HG03575 (cell line): ENCODE results near the gene ZFHX3.
"Not testable (repeated sequence)": the region's sequence is repeated elsewhere in the genome, so short reads cannot be mapped to it uniquely, and the experiment has no call there.

Experiments used
- ATAC-seq: cut with Tn5 transposase; IDR thresholded peaks from one replicate; pipeline ENCODE4 v1.9.1; 2021; ENCODE audit not compliant: unreplicated experiment, insufficient number of reproducible peaks, low FRiP score; ENCODE audit errors: extremely low read depth

The ZFHX3 gene

DNA sequence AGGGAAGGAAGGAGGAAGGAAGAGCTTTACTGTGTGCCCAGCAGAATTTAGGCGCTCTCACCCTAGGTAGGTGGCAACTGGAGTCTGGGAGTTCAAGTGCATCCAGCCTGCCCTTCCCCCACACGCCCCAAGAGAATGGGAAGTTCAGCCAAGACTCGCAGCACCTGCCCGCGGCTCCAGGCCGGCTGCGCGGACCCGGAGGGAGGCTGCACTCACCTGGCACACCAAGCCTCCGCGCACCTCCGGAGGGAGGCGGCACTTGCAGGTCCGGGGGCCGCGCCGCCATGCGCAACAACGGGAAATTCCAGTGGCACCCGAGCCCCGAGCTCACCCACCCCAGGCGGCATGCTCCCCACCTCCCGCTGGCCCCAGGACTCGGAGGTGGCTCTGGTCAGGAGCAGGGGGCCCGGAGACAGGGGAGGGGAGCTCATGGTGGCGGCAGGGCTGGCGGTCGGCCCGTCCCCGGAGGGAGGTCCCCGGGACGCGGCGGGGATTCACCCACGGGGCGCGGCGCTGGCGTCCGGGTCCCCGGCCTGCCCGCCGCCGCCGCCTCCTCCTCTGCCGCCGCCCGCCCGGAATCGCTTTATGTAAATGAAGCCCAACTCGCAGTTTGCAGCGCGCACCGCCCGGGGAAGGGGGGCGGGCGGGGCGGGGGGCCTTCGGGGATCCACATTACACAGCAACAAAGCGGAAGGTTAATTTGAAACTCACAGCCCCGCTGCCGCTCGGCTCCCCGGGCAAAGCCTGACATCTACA, at the start of gene ZFHX3:
Gene ZFHX3, minus strand, starts transcription at position 593 of the 756 bp plus-strand sequence. CDS start 87,983 bp downstream, outside the sequence.
- peak; percentile 47 for ATAC-seq

- no peak for ATAC-seq
Measured at GRCh38 chr16:73096510-73096909, 48.6 kb upstream of the ZFHX3 start.

- no peak for ATAC-seq
Measured at GRCh38 chr16:73095885-73096421, 48.0 kb upstream of the ZFHX3 start.

DNA sequence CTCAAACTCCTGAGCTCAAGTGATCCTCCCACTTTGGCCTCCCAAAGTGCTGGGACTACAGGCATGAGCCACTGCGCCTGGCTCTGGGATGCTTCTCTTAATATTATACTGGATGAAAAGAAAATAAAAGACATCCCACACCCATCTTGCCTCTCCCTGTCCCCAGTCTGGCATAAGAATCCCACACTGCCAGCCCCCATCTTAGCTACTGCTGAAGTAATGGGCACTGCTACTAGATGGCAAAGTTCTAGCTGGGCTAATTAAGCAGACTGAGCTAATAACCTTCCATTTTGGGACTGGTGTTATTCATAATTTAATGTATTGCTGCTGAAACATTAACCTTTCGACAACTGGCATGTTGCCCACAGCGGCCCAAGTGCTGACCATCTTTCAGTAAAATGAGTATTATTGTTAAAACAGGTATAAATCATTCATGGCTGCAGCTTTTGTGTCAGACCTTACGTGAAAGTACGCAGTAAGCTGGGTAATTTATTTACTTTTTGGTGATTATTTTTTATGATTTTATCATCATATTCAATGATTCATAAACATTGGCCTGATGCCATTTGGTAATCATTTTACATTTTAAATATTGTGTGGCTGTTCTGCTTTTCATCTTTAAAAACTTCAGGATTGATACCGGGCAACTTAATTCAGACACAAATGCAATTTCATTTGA, 47.4 kb upstream of the ZFHX3 start:
- no peak for ATAC-seq

GRCh38 chr16:73094371-73094770, 46.4 kb upstream of the ZFHX3 start:
- no peak for ATAC-seq

GRCh38 chr16:73093146-73094144, 45.5 kb upstream of the ZFHX3 start:
- no peak for ATAC-seq

GRCh38 chr16:73092236-73092781, 44.4 kb upstream of the ZFHX3 start:
- ATAC-seq = no peak

- ATAC-seq = no peak
Measured at GRCh38 chr16:73091174-73091573, 43.2 kb upstream of the ZFHX3 start.

DNA sequence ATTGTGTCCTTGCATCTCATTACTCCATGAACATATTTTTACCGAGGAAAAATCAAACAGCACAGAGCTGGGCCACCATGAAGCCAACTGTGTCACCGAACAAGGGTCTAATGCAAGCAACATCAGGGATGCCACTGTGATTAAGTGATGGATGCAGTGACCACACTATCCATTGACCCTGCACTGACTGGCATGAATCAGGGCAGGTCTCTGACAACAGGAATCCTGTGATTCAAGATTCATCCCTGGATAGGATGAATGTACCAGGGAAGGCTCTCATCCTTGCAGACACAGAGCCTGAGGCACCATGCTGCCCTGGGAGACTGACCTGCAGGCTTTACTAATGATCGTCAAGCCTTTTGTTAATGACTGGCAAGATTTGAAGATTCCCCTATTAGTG, 41.5 kb upstream of the ZFHX3 start:
- no peak for ATAC-seq

DNA sequence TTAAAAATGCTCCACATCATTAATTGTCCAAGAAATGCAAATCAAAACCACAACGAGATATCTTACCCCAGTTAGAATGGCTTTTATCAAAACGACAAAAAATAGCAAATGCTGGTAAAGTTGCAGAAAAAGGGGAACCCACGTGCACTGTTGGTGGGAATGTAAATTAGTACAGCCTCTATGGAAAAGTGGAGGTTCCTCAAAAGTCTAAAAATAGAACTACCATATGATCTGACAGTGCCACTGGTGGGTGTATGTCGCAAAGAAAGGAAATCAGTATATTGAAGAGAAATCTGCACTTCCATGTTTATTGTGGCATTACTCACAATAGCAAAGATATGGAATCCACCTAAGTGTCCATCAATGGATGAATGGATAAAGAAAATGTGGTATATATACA, 38.2 kb upstream of the ZFHX3 start:
- ATAC-seq = no peak

DNA sequence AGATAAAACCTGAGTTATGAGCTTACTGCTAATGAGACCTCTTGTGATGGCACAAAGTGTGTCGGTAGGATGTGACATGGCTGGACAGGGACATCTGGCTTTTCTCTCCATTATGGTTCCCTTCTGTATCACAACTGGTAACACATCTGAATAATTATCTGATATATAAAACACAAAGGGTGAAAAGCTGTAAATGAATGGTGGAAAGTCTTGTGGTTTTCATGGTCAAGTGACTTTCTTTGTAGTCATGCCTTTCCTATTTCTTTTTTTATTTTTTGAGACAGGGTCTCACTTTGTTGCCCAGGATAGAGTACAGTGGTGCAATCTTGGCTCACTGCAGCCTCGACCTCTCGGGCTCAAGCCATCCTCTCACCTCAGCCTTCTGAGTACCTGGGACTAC, 35.3 kb upstream of the ZFHX3 start:
- no peak for ATAC-seq

DNA sequence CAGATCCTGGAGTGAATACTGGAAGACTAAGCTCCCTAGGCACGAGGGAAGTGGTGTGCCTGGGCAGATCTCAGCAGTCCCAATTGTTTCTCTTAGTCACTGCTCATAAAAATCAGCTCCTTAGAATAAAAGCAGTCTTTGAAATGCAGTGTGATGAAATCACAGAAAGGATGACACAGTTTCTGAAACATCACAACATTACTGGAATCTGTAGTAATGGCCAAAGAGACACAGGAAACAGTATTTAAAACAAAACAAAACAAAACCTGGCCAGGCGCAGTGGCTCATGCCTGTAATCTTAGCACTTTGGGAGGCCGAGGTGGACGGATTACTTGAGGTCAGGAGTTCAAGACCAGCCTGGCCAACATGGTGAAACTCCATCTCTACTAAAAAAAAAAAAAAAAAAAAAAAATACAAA, 34.7 kb upstream of the ZFHX3 start:
- ATAC-seq = not testable (repeated sequence)

- no peak for ATAC-seq
Measured at GRCh38 chr16:73080931-73081330, 33.0 kb upstream of the ZFHX3 start.

GRCh38 chr16:73076324-73076810, 28.4 kb upstream of the ZFHX3 start:
- no peak for ATAC-seq

DNA sequence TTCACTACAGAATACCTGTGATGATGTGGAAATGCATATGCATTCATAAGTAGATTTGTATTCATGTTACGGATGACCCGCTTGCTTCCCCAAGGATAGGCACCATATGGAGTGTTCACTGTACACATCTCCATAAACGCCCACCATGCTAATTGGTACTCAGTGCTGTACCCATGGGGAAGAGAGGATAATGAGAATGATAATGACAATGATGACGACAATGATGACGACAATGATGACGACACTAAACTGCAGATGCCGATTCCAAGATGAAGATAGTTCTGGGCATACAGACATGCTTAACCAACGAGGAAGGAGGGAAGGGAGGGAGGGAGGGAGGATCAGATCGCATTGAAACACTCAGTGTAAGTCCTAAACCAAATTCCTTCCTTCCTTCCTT, 26.5 kb upstream of the ZFHX3 start:
- no peak for ATAC-seq

DNA sequence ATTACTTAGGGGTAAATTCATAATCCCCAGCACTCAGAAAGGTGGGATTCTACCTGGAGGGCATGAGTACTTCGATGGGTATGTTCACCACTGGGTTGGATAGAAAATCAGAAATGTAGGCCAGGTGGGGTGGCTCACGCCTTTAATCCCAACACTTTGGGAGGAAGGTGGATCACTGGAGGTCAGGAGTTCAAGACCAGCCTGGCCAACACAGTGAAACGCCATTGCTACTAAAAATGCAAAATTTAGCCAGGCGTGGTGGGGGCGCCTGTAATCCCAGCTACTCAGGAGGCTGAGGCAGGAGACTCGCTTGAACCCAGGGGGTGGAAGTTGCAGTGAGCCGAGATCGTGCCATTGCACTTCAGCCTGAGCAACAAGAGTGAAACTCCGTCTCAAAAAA, 24.1 kb upstream of the ZFHX3 start:
- ATAC-seq = not testable (repeated sequence)

DNA sequence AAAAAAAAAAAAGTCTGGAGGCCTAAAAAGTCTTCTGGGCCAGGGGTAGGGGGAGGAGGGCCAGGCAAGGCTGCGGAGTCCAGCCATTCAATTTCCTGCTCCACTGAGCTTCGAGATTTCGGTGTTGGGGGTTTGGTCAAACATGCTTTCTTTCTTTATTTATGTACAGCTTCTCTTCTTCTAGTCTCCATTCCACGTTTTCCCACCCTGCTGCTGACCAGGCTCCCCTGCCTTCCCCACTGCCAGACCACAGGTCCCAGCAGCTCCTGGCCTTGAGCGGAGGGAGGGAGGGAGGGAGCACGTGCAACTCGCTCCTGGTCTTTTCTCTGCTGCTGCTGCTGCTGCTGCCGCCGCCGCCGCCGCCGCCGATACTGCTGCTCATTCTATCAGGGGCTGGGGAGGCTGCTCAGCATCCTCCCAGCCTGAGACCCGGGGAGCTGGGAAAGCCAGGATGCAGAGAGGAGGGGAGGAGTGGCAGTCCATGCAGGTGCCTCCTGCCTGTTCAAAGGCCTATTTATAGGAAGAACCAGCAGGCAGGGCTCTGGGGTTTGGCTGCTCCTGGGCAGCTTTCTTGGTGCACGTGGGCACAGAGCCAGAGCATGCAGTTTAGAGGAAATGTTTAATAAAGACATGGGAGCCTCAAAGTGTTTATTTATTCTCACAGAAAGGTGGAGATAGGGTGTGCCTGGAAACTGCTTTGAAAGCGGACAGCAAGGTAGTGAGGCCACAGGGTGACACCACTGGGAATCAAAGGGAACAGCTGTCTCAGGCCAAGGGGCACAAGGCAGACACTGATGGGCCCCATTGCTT, 23.4 kb upstream of the ZFHX3 start:
- ATAC-seq = no peak
